Measurements from ENCODE around the gene NPAS4. TPM values are rescaled to one million over a fixed set of nuclear protein-coding genes. Genes with fewer than 3 reads are reported as not detected.

NPAS4 gene
- total RNA-seq, 1 donor from 2014 or later: 0.78 TPM

DNA sequence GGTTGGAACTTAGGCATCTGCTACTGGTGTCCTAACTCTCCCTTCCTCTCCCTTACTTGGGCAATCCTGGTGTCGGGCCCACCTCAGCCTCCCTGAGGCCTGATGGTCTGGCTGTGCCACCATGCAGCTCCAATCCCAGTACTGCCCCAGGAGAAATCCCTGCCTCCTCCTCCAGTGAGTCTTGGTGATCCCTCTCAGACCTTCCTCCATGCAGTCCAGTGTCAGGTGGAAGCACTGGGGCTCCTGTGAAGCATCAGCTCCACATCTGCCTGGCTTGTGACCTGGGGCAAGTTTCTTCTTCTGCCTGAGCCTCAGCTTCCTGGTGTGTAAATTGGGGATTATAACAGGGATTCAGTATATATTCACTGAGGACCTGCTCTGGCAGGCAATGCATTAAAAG lies 44.1 kb downstream of the NPAS4 start:
- peaks cover 7% of the 10 kb centered on the region for H3K9me3 Mint-ChIP-seq (ENCODE audit: unreplicated experiment)
- H3K4me3 Mint-ChIP-seq (ENCODE audit: unreplicated experiment): no peak overlapping the region
- H3K4me1 Mint-ChIP-seq (ENCODE audit: low read depth, unreplicated experiment): peaks cover 5% of the 10 kb centered on the region
- TF ChIP-seq, protein P1, sequence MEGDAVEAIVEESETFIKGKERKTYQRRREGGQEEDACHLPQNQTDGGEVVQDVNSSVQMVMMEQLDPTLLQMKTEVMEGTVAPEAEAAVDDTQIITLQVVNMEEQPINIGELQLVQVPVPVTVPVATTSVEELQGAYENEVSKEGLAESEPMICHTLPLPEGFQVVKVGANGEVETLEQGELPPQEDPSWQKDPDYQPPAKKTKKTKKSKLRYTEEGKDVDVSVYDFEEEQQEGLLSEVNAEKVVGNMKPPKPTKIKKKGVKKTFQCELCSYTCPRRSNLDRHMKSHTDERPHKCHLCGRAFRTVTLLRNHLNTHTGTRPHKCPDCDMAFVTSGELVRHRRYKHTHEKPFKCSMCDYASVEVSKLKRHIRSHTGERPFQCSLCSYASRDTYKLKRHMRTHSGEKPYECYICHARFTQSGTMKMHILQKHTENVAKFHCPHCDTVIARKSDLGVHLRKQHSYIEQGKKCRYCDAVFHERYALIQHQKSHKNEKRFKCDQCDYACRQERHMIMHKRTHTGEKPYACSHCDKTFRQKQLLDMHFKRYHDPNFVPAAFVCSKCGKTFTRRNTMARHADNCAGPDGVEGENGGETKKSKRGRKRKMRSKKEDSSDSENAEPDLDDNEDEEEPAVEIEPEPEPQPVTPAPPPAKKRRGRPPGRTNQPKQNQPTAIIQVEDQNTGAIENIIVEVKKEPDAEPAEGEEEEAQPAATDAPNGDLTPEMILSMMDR (IDR thresholded peaks at IDR 0.05; ENCODE audit: partially characterized antibody, unreplicated experiment): no peak
- DNase-seq: no peak
- H3K36me3 Mint-ChIP-seq (ENCODE audit: unreplicated experiment): no peaks in the 10 kb centered on the region
- H3K27me3 Mint-ChIP-seq (ENCODE audit: unreplicated experiment): peaks cover 3% of the 10 kb centered on the region
- no peak overlapping the region for H3K27ac Mint-ChIP-seq (ENCODE audit: unreplicated experiment)

- no peaks in the 10 kb centered on the region for H3K36me3 Mint-ChIP-seq (ENCODE audit: unreplicated experiment)
- no peak for DNase-seq
- peaks cover 7% of the 10 kb centered on the region for H3K9me3 Mint-ChIP-seq (ENCODE audit: unreplicated experiment)
- H3K27ac Mint-ChIP-seq (ENCODE audit: unreplicated experiment): no peak overlapping the region
- H3K4me1 Mint-ChIP-seq (ENCODE audit: low read depth, unreplicated experiment): peaks cover 8% of the 10 kb centered on the region
- peak overlapping the region; percentile 85 for H3K4me3 Mint-ChIP-seq (ENCODE audit: unreplicated experiment)
- TF ChIP-seq, protein P1 (IDR thresholded peaks at IDR 0.05; ENCODE audit: partially characterized antibody, unreplicated experiment): no peak
- H3K27me3 Mint-ChIP-seq (ENCODE audit: unreplicated experiment): peaks cover 3% of the 10 kb centered on the region
These were observed 44.8 kb downstream of the NPAS4 start for GRCh38 chr11:66465373-66466224.

- Mint-ChIP-seq H3K27ac (ENCODE audit: unreplicated experiment) (peak within 1 kb of the TSS; percentile 80), H3K9me3 (ENCODE audit: unreplicated experiment) (peaks cover 7% of the 10 kb centered on the region), H3K4me1 (ENCODE audit: low read depth, unreplicated experiment) (peaks cover 8% of the 10 kb centered on the region), H3K4me3 (ENCODE audit: unreplicated experiment) (peak within 1 kb of the TSS; percentile 87), H3K36me3 (ENCODE audit: unreplicated experiment) (no peaks in the 10 kb centered on the region), H3K27me3 (ENCODE audit: unreplicated experiment) (peaks cover 7% of the 10 kb centered on the region)
- peak; percentile 96 for DNase-seq
- TF ChIP-seq, protein P1 (IDR thresholded peaks at IDR 0.05; ENCODE audit: partially characterized antibody, unreplicated experiment): no peak
These were observed 45.6 kb downstream of the NPAS4 start, which contains the start of gene PELI3 for GRCh38 chr11:66466225-66467033. PELI3 (plus strand) TSS chr11:66466905; CDS start chr11:66468129, 1,224 bp downstream.

- peak overlapping the region; percentile 80 for H3K27ac Mint-ChIP-seq (ENCODE audit: unreplicated experiment)
- peak; percentile 70 for DNase-seq
- H3K4me3 Mint-ChIP-seq (ENCODE audit: unreplicated experiment): peak overlapping the region; percentile 87
- peaks cover 7% of the 10 kb centered on the region for H3K9me3 Mint-ChIP-seq (ENCODE audit: unreplicated experiment)
- H3K4me1 Mint-ChIP-seq (ENCODE audit: low read depth, unreplicated experiment): peaks cover 8% of the 10 kb centered on the region
- H3K36me3 Mint-ChIP-seq (ENCODE audit: unreplicated experiment): no peaks in the 10 kb centered on the region
- peaks cover 7% of the 10 kb centered on the region for H3K27me3 Mint-ChIP-seq (ENCODE audit: unreplicated experiment)
- TF ChIP-seq, protein P1 (IDR thresholded peaks at IDR 0.05; ENCODE audit: partially characterized antibody, unreplicated experiment): peak; percentile 44
These were observed 46.3 kb downstream of the NPAS4 start for GRCh38 chr11:66467034-66467659.

Measured in glutamatergic neuron (in vitro differentiated cells).